ENCODE results near the gene EXOSC7.

The EXOSC7 gene

GRCh38 chr3:44993471-44994205 lies 17.6 kb downstream of the EXOSC7 start:
- no peak for DNase-seq

DNA sequence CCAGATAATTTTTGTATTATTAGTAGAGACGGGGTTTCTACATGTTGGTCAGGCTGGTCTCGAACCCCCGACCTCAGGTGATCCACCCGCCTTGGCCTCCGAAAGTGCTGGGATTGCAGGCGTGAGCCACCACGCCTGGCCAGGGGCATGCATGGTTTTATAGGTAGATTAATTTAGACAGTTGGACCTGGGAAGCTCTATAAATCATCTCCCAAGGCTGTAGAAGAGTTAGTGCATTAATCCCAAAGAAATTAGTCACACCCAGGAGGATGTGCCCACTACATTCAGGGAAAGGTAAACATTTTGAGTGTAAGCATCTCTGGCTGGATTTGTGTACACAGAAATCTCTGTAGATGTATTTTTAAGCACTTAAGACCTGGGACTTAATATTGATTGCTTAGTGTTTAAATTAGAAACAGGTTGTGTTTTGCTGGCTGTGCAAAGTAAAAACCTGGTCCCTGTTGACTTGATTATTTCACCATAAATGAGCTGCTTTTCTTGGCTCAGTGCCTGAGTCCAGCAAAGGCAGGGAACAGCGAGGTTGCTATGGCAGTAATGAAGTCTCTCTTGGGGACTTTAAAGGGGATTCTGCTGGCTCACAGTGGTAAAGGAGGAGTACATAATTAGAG lies 19.2 kb downstream of the EXOSC7 start:
- no peak for DNase-seq

DNA sequence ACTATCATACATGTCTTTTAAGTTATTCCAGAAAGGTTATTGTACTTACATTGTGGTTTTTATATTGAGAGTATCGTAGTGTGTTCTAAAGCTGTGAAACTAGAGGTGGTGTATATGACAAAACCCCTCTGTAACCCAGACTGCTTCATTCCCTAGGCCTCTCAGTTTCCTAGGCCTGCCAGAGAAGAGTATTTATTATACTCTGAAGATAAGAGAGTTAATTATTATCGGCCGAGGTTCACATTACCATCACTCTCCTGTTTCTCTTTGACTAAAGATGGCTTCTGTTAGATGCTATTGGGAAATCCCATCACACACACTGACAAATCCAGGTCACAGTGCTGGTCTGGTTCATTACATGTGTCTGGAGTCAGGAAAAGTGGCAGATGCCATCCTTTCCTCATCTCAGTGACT lies 20.5 kb downstream of the EXOSC7 start:
- DNase-seq = no peak

GRCh38 chr3:44999782-45000181 lies 23.7 kb downstream of the EXOSC7 start:
- DNase-seq = no peak

DNA sequence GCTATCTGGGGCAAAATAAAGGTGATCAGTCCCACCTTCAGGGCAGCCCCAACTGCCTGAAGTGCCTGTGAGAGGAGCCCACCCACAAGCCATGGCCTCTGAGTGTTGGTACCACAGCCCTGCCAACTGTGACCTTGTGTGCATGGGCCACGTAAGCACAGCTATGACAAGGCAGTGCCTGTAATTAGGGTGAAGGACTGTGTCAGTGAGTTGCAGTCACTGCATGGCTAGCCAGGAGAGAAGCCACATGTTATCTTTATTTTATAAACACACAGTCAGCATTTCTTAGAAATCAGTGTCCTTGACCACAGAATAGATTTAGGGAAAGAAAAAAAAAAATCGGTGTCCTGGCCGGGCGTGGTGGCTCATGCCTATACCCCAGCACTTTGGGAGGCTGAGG lies 24.8 kb downstream of the EXOSC7 start:
- no peak for DNase-seq

- DNase-seq = no peak
These were observed 25.7 kb downstream of the EXOSC7 start for GRCh38 chr3:45001738-45002137.

- DNase-seq = no peak
These were observed 26.2 kb downstream of the EXOSC7 start for GRCh38 chr3:45002139-45002660.

- no peak for DNase-seq
These were observed 26.7 kb downstream of the EXOSC7 start for GRCh38 chr3:45002720-45003119.

- no peak for DNase-seq
These were observed 27.4 kb downstream of the EXOSC7 start for GRCh38 chr3:45003406-45003805.

GRCh38 chr3:45003859-45004258 lies 27.8 kb downstream of the EXOSC7 start:
- no peak for DNase-seq

DNA sequence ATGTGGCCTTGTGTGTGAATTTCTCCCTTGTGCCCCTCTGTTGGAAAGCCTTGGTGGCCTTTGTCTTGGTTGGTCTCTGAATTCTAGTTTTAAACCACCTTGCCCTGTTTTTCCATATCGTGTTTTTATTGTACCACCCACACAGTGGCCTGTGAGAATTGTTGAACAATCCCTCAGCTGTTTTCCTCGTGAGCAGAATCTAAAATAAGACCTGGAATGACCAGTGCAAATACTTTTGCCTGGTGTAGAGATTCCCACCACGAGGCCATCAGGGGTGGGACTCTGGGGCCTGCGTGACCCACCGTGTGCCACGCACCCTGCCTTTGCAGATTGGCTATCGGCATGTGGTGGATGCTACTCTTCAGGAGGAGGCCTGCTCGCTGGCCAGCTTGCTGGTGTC lies 31.0 kb downstream of the EXOSC7 start:
- DNase-seq = no peak

- DNase-seq = no peak
These were observed 32.1 kb downstream of the EXOSC7 start for GRCh38 chr3:45008117-45008516.

DNA sequence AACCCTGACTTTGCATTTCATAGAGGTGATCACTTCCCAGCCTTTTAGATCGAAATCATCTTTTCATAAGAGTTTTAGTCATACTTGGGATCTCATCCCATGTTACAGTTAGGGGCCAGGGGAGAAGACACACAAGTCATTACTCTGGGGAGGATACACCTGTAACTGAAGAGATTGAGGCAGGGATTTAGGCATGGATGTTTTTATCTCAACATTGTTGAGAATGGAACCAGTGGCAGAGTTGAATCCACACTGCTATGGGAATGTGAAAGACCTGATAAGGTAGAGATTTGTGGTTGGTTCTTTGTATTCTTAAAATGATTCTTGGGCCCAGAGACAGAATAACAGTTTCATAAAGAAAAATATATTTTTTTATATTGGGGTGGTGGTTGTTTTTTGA lies 33.8 kb downstream of the EXOSC7 start:
- DNase-seq = no peak

- DNase-seq = peak; percentile 12
These were observed 34.8 kb downstream of the EXOSC7 start for GRCh38 chr3:45010811-45011333.

DNA sequence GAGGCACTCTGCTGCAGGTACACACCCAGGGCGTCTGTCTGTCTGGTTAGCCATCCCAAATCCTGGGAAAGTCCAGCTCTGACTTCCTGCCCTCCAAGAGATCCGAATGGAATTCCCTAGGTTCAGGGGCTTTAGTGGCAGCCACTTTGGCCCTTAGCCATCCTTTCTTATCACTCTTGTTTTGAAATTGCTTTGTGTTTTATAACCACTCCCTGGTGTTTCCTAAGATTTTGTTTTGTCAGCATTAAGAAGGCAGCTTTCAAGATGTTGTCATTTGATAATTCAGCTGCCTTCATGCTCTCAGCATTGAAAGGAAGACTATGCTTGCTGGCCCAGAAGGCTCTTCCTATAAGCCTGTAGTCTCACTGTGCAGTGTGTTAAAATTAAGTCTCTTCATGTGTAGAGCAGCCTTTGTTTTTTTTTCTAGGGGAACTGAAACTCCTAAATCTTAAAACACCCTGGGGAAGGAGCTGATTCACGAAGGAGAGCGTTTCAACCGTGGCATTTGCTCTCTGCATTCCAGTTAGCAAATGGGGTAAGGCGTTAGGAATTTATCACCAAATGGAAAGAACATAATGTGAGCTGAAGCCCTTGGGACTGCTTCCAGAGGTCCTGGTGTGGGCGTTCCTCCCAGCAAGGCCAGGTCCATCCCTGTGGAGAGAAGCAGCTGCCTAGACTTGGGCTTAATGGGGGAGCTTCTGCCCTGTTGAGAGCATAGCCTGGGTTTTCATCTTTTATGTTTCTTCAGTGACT lies 35.9 kb downstream of the EXOSC7 start:
- peak; percentile 38 for DNase-seq

DNA sequence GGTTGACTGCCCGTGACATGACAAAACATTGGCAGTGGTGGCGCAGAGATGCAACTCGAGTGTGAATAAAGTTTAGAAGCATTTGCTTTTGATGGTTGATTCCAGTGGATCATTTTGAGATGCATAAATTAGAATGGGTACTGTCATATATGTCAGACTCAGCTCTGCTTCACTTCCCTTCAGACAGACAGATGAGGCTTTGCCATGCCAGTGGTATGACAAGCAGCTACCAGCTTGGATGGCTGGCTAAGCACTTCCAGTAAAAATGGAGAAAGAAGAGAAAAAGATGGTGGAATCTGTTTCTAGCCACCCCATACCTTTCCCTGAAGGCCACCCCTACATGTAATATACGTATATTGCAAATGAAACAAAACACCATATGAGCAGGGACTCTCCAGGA lies 36.5 kb downstream of the EXOSC7 start:
- DNase-seq = no peak

DNA sequence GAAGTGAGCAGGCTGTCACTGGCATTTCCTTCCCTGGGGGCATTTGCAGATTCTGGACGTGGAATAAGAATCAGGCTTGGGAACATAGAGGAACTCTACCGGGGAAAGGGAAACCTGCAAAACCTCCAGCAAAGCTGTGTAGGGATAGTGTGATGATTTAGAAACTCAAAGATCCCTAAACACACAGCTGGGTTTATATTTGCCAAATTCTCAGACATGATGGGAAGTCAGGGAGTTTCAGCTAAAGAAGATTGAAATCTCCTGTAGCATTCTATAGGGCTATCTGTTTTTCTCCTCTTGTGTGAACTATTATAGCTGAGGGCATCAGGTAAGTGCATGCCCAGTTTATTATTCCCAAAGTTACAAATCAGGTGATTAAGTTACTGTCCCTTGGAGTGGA lies 40.9 kb downstream of the EXOSC7 start:
- DNase-seq = no peak

DNA sequence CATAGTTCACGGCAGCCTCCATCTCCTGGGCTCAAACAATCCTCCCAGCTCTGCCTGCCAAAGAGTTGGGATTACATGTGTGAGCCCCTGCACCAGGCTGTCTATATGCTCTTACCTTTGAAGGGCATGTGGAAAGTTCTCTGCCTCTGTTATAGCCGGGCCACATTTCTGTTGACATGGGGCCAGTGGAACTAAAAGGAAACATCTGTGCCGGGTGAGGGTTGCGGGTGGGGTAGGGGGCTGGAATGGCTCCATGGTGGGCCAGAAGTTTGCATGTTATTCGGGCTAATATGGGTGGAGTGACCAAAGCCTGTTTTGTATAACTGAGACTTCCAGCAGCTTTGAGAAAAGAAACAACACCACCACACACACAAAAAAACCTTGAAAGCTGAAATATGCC lies 41.8 kb downstream of the EXOSC7 start:
- no peak for DNase-seq

- no peak for DNase-seq
These were observed 44.5 kb downstream of the EXOSC7 start for GRCh38 chr3:45020534-45020933.

DNA sequence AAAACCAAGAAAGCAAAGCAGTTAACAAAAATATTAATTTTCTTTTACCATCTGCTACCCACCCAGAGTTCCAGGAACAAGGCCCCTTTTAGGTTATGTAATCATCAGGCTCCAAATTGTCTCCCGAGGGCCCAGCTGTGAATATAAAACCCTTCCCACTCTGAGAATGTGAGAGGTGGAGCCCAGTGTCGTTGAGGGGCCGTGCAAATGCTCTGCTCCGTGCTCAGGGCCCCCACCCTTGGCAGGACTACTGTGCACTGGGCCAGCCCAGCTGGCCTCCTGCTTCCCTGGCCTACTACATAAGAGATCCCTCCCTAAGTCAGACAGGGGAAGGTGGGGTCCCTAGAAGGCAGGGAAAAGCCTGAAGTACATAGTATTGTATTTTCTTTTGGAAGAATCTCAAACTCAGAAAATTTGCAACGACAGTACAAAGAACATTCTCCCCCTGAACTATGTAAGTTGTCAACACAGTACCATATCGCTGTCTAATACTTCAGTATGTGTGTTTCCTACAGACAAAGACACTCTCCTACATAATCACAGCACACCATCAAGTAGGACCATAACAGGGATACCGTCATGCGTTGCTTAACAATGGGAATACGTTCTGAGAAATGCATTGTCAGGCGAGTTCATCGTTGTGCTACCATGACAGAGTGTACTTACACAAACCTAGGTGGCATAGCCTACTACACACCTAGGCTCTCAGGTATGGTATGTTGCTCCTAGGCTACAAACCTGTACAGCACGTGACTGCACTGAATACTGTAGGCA lies 45.7 kb downstream of the EXOSC7 start:
- DNase-seq = no peak

- DNase-seq = no peak
These were observed 47.6 kb downstream of the EXOSC7 start for GRCh38 chr3:45023675-45024074.

DNA sequence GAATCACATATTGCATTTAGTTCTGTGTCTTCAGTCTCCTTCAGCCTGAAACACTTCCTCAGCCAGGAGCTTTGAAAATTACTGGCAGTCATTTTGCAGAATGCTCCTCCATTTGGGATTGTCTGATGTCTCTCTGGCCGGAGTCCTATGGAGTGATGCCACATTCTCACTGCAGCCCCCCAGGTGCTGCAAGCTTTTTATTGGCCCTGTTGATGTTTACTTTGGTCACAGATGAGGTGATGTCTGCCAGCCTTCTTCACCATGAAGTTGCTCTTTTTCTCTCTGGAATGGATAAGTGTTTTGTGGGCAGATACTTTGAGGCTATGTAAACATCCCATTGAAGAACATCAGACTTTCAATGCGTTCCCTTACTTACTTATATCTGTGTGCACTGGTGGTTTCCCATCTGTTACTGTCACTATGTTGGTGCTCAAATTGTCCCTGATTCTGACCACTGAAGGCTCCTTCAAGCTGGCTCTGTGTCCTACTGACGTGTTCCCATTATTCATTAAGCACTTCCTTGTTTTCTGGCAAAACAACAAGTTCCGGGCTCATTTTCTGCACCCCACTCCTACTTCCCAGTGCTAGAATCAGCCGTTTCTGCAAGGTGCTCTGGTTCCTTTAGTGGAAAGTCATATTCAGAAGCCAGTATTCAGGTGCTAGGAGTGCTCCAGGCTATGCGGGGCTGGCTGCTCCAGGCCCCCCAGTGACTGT lies 48.7 kb downstream of the EXOSC7 start:
- DNase-seq = no peak

Measured in GOT3 (cell line).